A549 (cell line): ENCODE data around the gene MAG. TPM values are rescaled to one million over a fixed set of nuclear protein-coding genes. Genes with fewer than 3 reads are reported as not detected.

Source experiments
- ATAC-seq, 2 experiments: fragments of 200-7000 bp in 1 of 2; fragments of >200 bp in 1 of 2; cut with Nextera tagmentation in 1 of 2; cut with Tn5 transposase in 1 of 2; 3 replicates each; pipeline versions ENCODE4 v1.8.0 to v1.9.1; 2018 to 2020; ENCODE audit warnings: mild to moderate bottlenecking in 1 of 2, moderate library complexity in 1 of 2
- CTCF ChIA-PET: fragments of 300-600 bp; sonication (Branson Sonifier 250); formaldehyde crosslinking; extraction: SDS; loops from one replicate; lab custom pipeline; 2021; ENCODE audit warnings: antibody characterized with exemption, inconsistent platforms; lab: Yijun Ruan, JAX
- POLR2A ChIA-PET: fragments of 350-600 bp; formaldehyde crosslinking; extraction: SDS; loops from one replicate; lab custom pipeline; 2021; ENCODE audit warnings: antibody characterized with exemption, inconsistent platforms; lab: Yijun Ruan, JAX
- DNase-seq, 2 experiments: peaks; one replicate each; pipeline versions ENCODE4 v3.0.0 to v3.0.0-alpha.2; 2011 to 2016; ENCODE audit warnings: low read depth in 1 of 2, low spot score in 1 of 2
- FAIRE-seq: peaks from 2 replicates; lab custom pipeline; 2011; peaks lifted over from hg19 to GRCh38; lab: Jason Lieb, UNC
- H3K27ac ChIP-seq, 2 experiments: fragments of >200 bp; sonication (Bioruptor Twin); formaldehyde crosslinking; 3 replicates each; pipeline ENCODE4 v1.5.1; 2016 to 2017
- H3K4me1 ChIP-seq: fragments of >200 bp; sonication (Bioruptor Twin); formaldehyde crosslinking; 3 replicates; pipeline ENCODE4 v1.6.1; 2016
- H3K4me2 ChIP-seq: fragments of >200 bp; sonication (Bioruptor Twin); formaldehyde crosslinking; 3 replicates; pipeline ENCODE4 v1.6.1; 2016
- H3K4me3 ChIP-seq: fragments of >200 bp; sonication (Bioruptor Twin); formaldehyde crosslinking; 3 replicates; pipeline ENCODE4 v1.5.1; 2016
- H3K9me3 ChIP-seq: fragments of >200 bp; sonication (Bioruptor Twin); formaldehyde crosslinking; 3 replicates; pipeline ENCODE4 v1.6.1; 2016
- BHLHE40 ChIP-seq: IDR thresholded peaks from 2 replicates; pipeline ENCODE4 v1.6.1; 2012; ENCODE audit warnings: low read depth, low read length, inconsistent platforms
- CHD2 ChIP-seq: fragments of 150-350 bp; IDR thresholded peaks from 2 replicates; pipeline ENCODE4 v1.6.1; 2014; ENCODE audit warnings: low read length; ENCODE audit not compliant: partially characterized antibody
- EHF ChIP-seq: fragments of 250-450 bp; sonication (Bioruptor Pico); IDR thresholded peaks from 2 replicates; pipeline ENCODE4 v1.5.0; 2020; ENCODE audit warnings: mild to moderate bottlenecking
- FOSB ChIP-seq: fragments of 250-450 bp; sonication (Bioruptor Pico); IDR thresholded peaks from 2 replicates; pipeline ENCODE4 v1.5.0; 2020; ENCODE audit warnings: mild to moderate bottlenecking, moderate library complexity
- FOSL2 ChIP-seq, 2 experiments: fragments of 450-650 bp in 1 of 2; fragments of >200 bp in 1 of 2; sonication (Bioruptor Twin) in 1 of 2; formaldehyde crosslinking; IDR thresholded peaks; 2 replicates each; pipeline versions ENCODE4 v1.5.0 to v1.6.1; 2016 to 2020; ENCODE audit warnings: mild to moderate bottlenecking in 1 of 2, moderate library complexity in 1 of 2
- HDAC2 ChIP-seq: fragments of 200-600 bp; sonication (generic); IDR thresholded peaks from 2 replicates; pipeline ENCODE4 v1.6.1; 2016
- HEYL ChIP-seq: fragments of 250-450 bp; sonication (Bioruptor Pico); IDR thresholded peaks from 2 replicates; pipeline ENCODE4 v1.8.0; 2021; ENCODE audit warnings: mild to moderate bottlenecking, moderate library complexity
- HOXA7 ChIP-seq: fragments of 250-450 bp; sonication (Bioruptor Pico); IDR thresholded peaks from 2 replicates; pipeline ENCODE4 v1.5.0; 2020; ENCODE audit warnings: mild to moderate bottlenecking, moderate library complexity
- HOXB5 ChIP-seq: fragments of 250-450 bp; sonication (Bioruptor Pico); IDR thresholded peaks from 2 replicates; pipeline ENCODE4 v1.5.0; 2020; ENCODE audit warnings: mild to moderate bottlenecking, moderate library complexity
- JUN ChIP-seq, 2 experiments: fragments of >200 bp; sonication (Bioruptor Twin); formaldehyde crosslinking; IDR thresholded peaks; 2 replicates in 1 of 2; 3 replicates in 1 of 2; pipeline ENCODE4 v1.6.1; 2016 to 2017
- KDM5A ChIP-seq: fragments of 200-600 bp; sonication (generic); IDR thresholded peaks from 2 replicates; pipeline ENCODE4 v1.6.1; 2016; ENCODE audit warnings: antibody characterized with exemption, mild to moderate bottlenecking
- NPAS2 ChIP-seq: fragments of 250-450 bp; sonication (Bioruptor Pico); IDR thresholded peaks from 2 replicates; pipeline ENCODE4 v1.8.0; 2022; ENCODE audit warnings: mild to moderate bottlenecking, moderate library complexity, borderline replicate concordance
- POLR2A ChIP-seq: IDR thresholded peaks from 2 replicates; pipeline ENCODE4 v1.6.1; 2012; ENCODE audit warnings: mild to moderate bottlenecking, low read length
- POLR2AphosphoS2 ChIP-seq: conservative IDR thresholded peaks from 2 replicates; pipeline ENCODE4 v1.6.1; 2012; ENCODE audit warnings: low read length, improper control_type of control experiment, inconsistent platforms
- RARB ChIP-seq: fragments of 250-450 bp; sonication (Bioruptor Pico); IDR thresholded peaks from 2 replicates; pipeline ENCODE4 v1.8.0; 2021; ENCODE audit warnings: mild to moderate bottlenecking, moderate library complexity
- RFX5 ChIP-seq: fragments of 450-650 bp; IDR thresholded peaks from 2 replicates; pipeline ENCODE4 v1.7.1; 2014; ENCODE audit warnings: antibody characterized with exemption, mild to moderate bottlenecking, moderate library complexity
- RNF2 ChIP-seq: fragments of 200-600 bp; sonication (generic); IDR thresholded peaks from 2 replicates; pipeline ENCODE4 v1.6.1; 2016; ENCODE audit warnings: low read depth, mild to moderate bottlenecking, antibody characterized with exemption, moderate library complexity, borderline replicate concordance
- SREBF2 ChIP-seq: fragments of 450-650 bp; IDR thresholded peaks from 2 replicates; pipeline ENCODE4 v1.6.1; 2014; ENCODE audit warnings: mild to moderate bottlenecking, moderate library complexity
- ZC3H11A ChIP-seq: fragments of 450-650 bp; IDR thresholded peaks from 2 replicates; pipeline ENCODE4 v1.6.1; 2014; ENCODE audit warnings: antibody characterized with exemption, mild to moderate bottlenecking
- ZFP36 ChIP-seq: fragments of 450-650 bp; IDR thresholded peaks from 2 replicates; pipeline ENCODE4 v1.6.1; 2014; ENCODE audit warnings: borderline replicate concordance; ENCODE audit not compliant: partially characterized antibody
- ZNF302 ChIP-seq: fragments of 250-450 bp; sonication (Bioruptor Pico); IDR thresholded peaks from 2 replicates; pipeline ENCODE4 v1.9.0; 2021; ENCODE audit warnings: inconsistent platforms, mild to moderate bottlenecking, moderate library complexity
- WGBS: methylation state at CpG from one replicate; pipeline ENCODE4 v1.1.6; 2017; ENCODE audit errors: missing lambda C conversion rate; 5-methylcytosine and 5-hydroxymethylcytosine counted together
- polyA plus RNA-seq, 4 experiments: library from polyadenylated mRNA; depleted of rRNA in 3 of 4; stranded (reverse); fragments of >200 nt; fragmentation: RNase III in 1 of 4; extraction: RNeasy Plus Mini Kit Qiagen cat#74134 plus additional on column Dnase treatment in 1 of 4; gene quantifications; 2 replicates in 3 of 4; 3 replicates in 1 of 4; pipeline ENCODE4 v1.2.3, GENCODE V29; 2011 to 2017
- TF ChIP-seq, protein P1 (sequence below): fragments of 450-650 bp; IDR thresholded peaks from 2 replicates; pipeline ENCODE4 v1.6.1; 2014; ENCODE audit warnings: antibody characterized with exemption
- TF ChIP-seq, protein P2 (sequence below): fragments of >200 bp; sonication (Bioruptor Twin); formaldehyde crosslinking; IDR thresholded peaks from 3 replicates; pipeline ENCODE4 v1.6.1; 2016
- TF ChIP-seq, protein P3 (sequence below): IDR thresholded peaks from 2 replicates; pipeline ENCODE4 v1.6.1; 2012
- TF ChIP-seq, protein P4 (sequence below): fragments of >200 bp; sonication (Bioruptor Twin); formaldehyde crosslinking; IDR thresholded peaks from 3 replicates; pipeline ENCODE4 v1.5.1; 2016
- TF ChIP-seq, protein P5 (sequence below): IDR thresholded peaks from 2 replicates; pipeline ENCODE4 v1.6.1; 2012
- TF ChIP-seq, protein P6 (sequence below): fragments of 150-350 bp; IDR thresholded peaks from 2 replicates; pipeline ENCODE4 v1.6.1; 2014; ENCODE audit warnings: low read depth, mild to moderate bottlenecking, low read length
- TF ChIP-seq, protein P7 (sequence below): IDR thresholded peaks from 2 replicates; pipeline ENCODE4 v1.6.1; 2012; ENCODE audit warnings: low read depth, borderline replicate concordance

The MAG gene
- polyA plus RNA-seq, 2 of the 4 experiments (the other 2 are of a cell fraction), result not detected

DNA sequence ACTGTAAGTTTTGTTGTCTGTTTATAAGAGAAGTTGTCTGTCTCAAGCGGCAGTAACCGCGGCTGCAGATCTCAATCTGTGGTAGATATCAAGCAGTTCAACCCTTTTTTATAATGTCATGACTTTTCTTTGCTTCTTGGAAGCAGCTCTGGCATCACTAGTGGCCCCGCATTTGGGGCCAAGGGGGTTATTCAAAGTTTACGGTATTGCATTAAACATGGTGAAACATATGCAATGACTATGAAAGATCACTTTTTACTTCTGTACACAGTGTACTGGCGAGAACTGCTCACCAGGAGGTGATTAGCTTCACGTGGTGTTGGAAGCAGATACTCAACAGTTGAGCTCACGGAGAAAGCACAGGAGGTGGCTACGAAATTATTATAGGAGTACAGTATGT, 61.7 kb downstream of the MAG start:
- FAIRE-seq (no peak), ATAC-seq (no peak), DNase-seq (no peak)
- 71% methylated on average over 9 of the region's 9 CpGs for WGBS
- H3K27ac ChIP-seq, result no peak overlapping the region
- H3K4me2 ChIP-seq, result no peak overlapping the region
- no peak overlapping the region for H3K4me3 ChIP-seq
- ChIA-PET CTCF (interaction anchor here (0.7 to 15.0 kb wide), 61 partner anchors 9 to 700 kb away, joined by 3 to 368 read pairs (median 5); partner anchors contain the start of genes FFAR2, KRTDAP and THAP8), POLR2A (interaction anchor here (1.1 to 1.2 kb wide), 2 partner anchors 142 to 157 kb away, joined by 3 to 5 read pairs; no protein-coding TSS in a partner anchor)
- H3K4me1 ChIP-seq, result no peaks in the 10 kb centered on the region
- H3K9me3 ChIP-seq, result no peaks in the 10 kb centered on the region
- TF ChIP-seq JUN (IDR thresholded peaks at IDR 0.05) (no peak), SREBF2 (no peak), HOXB5 (no peak), POLR2AphosphoS2 (no peak), RFX5 (no peak), CHD2 (no peak), KDM5A (no peak), HEYL (CRISPR knock-in tag) (no peak), RNF2 (no peak), EHF (CRISPR knock-in tag) (no peak), ZNF302 (CRISPR knock-in tag) (no peak), RARB (no peak), FOSB (CRISPR knock-in tag) (no peak), ZC3H11A (no peak)
- TF ChIP-seq, protein P1, sequence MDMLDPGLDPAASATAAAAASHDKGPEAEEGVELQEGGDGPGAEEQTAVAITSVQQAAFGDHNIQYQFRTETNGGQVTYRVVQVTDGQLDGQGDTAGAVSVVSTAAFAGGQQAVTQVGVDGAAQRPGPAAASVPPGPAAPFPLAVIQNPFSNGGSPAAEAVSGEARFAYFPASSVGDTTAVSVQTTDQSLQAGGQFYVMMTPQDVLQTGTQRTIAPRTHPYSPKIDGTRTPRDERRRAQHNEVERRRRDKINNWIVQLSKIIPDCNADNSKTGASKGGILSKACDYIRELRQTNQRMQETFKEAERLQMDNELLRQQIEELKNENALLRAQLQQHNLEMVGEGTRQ, result no peak
- TF ChIP-seq, protein P2, sequence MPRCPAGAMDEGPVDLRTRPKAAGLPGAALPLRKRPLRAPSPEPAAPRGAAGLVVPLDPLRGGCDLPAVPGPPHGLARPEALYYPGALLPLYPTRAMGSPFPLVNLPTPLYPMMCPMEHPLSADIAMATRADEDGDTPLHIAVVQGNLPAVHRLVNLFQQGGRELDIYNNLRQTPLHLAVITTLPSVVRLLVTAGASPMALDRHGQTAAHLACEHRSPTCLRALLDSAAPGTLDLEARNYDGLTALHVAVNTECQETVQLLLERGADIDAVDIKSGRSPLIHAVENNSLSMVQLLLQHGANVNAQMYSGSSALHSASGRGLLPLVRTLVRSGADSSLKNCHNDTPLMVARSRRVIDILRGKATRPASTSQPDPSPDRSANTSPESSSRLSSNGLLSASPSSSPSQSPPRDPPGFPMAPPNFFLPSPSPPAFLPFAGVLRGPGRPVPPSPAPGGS, result no peak
- TF ChIP-seq, protein P3, sequence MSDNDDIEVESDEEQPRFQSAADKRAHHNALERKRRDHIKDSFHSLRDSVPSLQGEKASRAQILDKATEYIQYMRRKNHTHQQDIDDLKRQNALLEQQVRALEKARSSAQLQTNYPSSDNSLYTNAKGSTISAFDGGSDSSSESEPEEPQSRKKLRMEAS, result no peak
- TF ChIP-seq, protein P4, sequence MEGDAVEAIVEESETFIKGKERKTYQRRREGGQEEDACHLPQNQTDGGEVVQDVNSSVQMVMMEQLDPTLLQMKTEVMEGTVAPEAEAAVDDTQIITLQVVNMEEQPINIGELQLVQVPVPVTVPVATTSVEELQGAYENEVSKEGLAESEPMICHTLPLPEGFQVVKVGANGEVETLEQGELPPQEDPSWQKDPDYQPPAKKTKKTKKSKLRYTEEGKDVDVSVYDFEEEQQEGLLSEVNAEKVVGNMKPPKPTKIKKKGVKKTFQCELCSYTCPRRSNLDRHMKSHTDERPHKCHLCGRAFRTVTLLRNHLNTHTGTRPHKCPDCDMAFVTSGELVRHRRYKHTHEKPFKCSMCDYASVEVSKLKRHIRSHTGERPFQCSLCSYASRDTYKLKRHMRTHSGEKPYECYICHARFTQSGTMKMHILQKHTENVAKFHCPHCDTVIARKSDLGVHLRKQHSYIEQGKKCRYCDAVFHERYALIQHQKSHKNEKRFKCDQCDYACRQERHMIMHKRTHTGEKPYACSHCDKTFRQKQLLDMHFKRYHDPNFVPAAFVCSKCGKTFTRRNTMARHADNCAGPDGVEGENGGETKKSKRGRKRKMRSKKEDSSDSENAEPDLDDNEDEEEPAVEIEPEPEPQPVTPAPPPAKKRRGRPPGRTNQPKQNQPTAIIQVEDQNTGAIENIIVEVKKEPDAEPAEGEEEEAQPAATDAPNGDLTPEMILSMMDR, result no peak
- TF ChIP-seq, protein P5, sequence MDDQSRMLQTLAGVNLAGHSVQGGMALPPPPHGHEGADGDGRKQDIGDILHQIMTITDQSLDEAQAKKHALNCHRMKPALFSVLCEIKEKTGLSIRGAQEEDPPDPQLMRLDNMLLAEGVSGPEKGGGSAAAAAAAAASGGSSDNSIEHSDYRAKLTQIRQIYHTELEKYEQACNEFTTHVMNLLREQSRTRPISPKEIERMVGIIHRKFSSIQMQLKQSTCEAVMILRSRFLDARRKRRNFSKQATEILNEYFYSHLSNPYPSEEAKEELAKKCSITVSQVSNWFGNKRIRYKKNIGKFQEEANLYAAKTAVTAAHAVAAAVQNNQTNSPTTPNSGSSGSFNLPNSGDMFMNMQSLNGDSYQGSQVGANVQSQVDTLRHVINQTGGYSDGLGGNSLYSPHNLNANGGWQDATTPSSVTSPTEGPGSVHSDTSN, result no peak
- TF ChIP-seq, protein P6, sequence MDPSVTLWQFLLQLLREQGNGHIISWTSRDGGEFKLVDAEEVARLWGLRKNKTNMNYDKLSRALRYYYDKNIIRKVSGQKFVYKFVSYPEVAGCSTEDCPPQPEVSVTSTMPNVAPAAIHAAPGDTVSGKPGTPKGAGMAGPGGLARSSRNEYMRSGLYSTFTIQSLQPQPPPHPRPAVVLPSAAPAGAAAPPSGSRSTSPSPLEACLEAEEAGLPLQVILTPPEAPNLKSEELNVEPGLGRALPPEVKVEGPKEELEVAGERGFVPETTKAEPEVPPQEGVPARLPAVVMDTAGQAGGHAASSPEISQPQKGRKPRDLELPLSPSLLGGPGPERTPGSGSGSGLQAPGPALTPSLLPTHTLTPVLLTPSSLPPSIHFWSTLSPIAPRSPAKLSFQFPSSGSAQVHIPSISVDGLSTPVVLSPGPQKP, result no peak

DNA sequence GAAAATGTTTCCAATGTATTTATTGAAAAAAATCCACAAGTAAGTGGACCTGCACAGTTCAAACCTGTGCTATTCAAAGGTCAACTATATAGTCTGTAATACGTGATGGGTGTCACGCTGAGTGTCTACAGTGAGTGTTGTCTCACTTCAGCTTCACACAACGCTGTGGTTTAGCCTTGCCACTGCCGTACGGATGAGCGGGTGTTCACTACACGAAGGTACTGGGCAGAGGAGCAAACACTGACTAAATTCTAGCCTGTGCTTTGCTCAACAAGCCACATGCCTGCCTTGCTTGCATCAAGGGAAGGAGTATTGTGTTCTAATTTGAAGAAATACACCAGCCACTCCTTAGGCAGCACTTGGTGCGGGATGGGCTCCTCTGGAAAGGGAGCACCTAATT, 62.9 kb downstream of the MAG start:
- Histone ChIP-seq H3K9me3 (no peaks in the 10 kb centered on the region), H3K27ac (no peak overlapping the region), H3K4me1 (no peaks in the 10 kb centered on the region), H3K4me2 (no peak overlapping the region), H3K4me3 (no peak overlapping the region)
- TF ChIP-seq, protein P7, sequence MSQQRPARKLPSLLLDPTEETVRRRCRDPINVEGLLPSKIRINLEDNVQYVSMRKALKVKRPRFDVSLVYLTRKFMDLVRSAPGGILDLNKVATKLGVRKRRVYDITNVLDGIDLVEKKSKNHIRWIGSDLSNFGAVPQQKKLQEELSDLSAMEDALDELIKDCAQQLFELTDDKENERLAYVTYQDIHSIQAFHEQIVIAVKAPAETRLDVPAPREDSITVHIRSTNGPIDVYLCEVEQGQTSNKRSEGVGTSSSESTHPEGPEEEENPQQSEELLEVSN, result no peak
- TF ChIP-seq FOSL2 (IDR thresholded peaks at IDR 0.05) (no peak), FOSL2 (CRISPR knock-in tag; IDR thresholded peaks at IDR 0.05) (no peak), NPAS2 (CRISPR knock-in tag) (no peak), POLR2A (no peak), HDAC2 (no peak), ZFP36 (no peak), BHLHE40 (no peak), HOXA7 (CRISPR knock-in tag) (no peak)
- TF ChIP-seq, protein P6, result no peak
- no peak for ATAC-seq
- CTCF ChIA-PET, result interaction anchor here (1.2 to 15.0 kb wide), 8 partner anchors 8 to 155 kb away, joined by 3 to 368 read pairs (median 50); partner anchors contain the start of gene KRTDAP
- no peak for FAIRE-seq
- POLR2A ChIA-PET, result no interaction called here
- WGBS, result 54% methylated on average over 8 of the region's 8 CpGs
- DNase-seq, result no peak
